ENCODE data around the gene PAEP.

The PAEP gene

DNA sequence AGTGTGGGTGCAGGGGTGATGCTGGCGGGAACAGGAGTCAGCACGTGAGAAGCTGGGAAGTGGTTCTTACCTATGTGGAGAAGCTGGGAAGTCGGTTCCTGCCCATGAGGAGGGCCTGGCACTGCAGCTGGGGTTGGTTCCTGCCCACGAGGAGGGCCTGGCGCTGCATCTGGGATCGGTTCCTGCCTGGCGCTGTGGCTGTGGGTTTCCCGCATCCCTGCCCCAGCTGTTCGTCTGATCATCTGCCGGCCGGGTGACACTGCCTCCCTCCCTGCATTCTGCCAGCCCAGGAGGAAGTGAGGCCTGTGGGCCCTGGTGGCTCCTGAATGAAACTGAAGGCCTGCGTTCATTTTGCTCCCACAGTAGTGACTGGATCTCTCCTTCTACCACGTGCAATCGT is 10.5 kb upstream of the PAEP start:
- DNase-seq (ENCODE audit: low read depth) = no peak

DNA sequence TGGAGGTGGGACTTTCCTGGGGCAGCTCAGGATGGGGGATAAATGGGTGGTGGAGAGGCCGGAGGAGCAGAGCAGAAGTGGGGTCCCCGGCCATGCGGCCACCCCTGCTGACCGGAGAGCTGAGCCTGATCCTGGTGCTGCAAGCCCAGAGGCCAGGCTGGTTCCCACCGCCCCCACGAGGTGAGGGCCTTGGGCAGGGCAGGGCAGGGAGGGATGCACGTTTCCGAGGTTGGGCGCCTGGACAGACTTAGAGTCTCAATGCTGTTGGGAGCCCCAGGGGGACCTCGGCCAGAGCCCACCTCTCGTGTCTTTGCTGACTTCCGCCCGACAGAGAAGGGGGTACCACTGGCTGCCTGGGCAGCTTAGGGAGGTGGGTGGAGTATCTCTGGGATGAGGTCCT is 10.1 kb upstream of the PAEP start:
- no peak for DNase-seq (ENCODE audit: low read depth)

DNA sequence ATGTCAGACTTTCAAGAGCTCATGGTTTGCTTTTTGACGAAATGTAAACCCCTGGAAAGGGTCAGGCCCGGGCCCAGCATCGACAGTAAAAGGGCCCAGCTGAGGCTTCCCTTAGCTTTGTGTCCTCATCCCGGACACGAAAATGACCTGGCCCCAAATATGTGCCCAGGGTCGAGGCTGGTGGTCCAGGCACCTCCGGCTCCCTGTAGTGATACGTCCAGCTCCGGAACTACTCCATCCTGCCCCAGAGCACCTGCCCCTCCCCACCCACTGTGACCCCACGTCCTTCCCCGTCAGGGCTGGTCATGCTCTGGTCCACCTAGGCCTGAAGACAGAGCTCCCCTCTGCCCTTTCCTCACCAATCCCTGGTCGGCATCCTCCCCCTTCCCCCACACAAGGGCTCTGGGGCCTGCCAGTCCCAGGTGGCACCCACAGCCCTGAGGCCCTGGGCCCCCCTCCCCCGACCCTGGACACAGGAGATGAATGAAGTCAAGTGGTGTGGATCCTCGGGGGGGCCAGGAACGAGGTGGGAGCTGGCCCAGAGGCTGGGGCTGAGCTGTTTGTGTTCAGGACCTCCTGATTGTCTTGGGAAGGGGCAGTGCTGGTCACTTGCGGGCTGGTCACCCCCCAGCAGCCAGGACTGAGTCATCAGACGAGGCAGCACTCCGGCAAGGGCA is 9.4 kb upstream of the PAEP start:
- no peak for DNase-seq (ENCODE audit: low read depth)

DNA sequence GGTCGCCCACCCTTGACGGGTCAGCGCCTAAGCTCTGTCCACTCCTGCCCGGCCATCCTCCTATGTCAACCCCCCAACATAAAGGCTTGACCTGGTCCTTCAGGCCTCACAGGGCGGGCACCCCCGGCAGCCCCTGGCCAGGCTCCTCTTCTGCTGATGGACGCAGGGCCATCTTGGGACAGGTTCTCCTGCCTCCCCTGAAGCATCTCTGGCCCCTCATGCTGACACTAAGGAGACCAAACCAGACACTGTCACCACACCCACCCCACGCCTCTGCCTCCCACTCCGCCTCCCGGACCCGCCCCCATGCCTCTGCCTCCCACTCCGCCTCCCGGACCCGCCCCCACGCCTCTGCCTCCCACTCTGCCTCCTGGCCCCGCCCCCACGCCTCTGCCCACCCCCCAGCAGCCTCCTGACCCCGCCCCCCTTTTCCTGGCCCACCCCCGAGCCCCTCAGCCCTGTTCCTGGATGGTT is 8.8 kb upstream of the PAEP start:
- no peak for DNase-seq (ENCODE audit: low read depth)

DNA sequence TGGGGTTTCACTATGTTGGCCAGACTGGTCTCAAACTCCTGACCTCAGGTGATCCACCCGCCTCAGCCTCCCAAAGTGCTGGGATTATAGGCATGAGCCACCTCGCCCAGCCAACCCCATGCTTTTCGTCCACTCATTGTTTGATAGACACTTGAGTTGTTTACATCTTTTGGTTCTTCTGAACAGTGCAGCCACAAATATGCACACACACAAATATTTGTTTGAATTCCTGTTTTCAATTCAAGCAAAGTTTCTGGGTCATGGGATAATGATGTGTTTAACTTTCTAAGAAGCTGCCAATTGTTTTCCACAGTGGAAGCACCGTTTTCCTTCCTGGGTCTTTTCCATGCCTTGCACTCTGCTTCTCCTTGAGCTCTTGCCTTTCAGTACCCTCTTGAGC is 6.8 kb upstream of the PAEP start:
- no peak for DNase-seq (ENCODE audit: low read depth)

DNA sequence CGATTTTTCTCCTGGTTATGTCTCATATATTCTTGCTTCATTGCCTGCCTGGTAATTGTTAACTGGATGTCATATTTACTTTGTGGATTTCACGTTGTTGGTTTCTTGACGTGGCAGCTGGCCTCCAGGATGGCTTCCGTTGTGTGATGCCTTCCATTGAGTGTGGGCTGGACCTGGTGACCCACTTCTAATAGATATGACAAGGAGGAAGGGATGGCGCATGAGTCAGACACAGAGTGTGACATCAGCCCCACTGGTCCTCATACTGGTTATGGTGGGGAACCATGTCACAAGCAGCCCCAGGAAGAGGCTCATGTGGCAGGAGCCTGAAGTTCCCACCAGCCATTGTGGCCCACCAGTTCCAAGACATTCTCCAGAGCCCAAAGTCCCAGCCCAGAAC is 6.4 kb upstream of the PAEP start:
- no peak for DNase-seq (ENCODE audit: low read depth)

DNA sequence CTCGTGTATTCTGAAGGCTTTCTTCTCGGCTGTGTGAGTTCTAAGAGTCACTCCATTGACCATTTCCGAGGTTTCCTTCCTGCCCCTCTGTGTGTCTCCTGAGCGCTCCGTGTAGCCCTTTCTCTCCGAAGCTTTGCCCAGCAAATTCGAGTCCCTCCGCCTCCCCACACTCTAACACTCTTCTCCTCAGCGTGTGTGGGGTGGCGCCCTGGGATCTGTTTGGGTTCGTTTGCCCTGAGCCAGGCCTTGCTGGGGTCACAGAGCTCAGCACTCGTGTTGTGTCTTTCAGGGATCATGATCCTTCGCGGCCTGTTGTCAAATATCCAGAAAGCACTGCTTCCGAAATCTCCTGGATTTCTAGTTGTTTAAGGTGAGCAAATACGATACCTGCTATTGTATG is 5.6 kb upstream of the PAEP start:
- no peak for DNase-seq (ENCODE audit: low read depth)

DNA sequence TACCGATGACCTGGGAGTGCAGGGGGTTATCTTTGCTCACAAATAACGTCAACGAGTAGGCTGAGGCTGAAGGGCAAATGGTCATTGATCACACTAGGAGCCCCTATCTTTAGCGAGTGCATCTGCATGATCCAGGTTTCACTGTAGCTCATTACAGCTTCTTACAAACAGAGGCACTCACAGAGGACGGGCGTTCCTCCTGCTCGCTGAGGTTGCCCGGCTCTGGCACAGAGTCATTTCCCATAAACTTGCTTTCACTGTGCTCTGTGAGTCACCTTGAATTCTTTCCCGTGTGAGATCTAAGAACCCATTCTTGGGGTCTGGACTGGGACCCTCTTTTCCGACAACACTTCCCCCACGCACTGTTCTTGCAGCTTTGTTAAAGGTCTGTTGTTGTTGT is 1.9 kb upstream of the PAEP start:
- no peak for DNase-seq (ENCODE audit: low read depth)

DNA sequence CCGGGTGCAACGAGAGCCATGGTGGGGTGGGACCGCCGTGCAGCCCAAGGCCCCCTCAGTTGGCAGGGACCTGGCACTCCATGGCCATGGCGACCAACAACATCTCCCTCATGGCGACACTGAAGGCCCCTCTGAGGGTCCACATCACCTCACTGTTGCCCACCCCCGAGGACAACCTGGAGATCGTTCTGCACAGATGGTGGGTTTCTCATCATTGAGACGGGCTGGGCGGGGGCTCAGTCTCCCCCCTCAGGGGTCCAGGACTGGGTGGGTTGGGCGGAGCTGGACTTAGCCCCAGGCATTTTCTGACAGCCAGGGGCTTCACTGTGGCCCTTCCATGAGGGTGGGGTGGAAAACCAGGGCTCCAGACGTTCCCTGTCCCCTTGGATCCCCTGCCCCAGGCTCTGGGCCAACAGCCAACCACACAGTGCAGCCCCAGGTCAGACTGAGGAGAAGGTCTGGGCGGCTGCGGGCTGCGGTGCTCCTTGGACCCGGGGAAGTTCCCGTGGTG is 734 bp downstream of the PAEP start:
- no peak for DNase-seq (ENCODE audit: low read depth)

DNA sequence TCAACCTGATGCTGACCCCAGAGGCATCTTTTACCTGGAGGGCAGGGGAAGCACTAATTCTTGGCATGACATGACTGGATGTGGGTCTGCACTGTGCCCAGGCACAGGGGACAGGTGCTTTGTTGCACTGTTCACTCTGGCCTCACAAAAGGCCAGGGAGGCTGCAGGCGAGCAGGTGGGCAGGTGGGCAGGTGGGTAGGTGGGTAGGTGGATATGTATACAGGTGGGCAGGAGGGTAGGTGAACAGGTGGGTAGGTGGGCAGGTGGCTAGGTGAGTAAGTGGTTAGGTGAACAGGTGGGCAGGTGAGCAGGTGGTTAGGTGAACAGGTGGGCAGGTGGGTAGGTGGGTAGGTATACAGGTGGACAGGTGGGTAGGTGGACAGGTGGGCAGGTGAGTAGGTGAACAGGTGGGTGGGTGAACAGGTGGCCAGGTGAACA is 1.5 kb downstream of the PAEP start:
- no peak for DNase-seq (ENCODE audit: low read depth)

DNA sequence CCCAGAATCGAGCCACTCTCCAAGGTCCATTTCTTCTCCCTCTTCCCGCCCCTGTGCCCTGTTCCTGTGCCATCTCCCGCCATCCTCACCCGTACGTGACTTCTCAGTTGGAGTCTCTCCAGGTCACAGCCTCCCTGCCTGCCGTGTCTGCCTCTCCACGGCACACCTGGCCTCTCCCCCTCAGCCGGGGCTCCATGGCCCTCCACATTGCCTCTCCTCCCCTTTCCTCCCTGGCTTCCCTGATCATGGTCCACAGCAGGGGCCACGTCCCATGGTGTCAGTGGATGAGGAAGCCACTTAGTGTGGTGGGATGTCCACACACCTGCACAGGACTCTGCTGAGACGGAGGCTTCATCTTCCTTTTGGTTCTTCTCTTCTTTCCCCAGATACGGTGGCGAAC is 2.3 kb downstream of the PAEP start:
- DNase-seq (ENCODE audit: low read depth) = no peak

DNA sequence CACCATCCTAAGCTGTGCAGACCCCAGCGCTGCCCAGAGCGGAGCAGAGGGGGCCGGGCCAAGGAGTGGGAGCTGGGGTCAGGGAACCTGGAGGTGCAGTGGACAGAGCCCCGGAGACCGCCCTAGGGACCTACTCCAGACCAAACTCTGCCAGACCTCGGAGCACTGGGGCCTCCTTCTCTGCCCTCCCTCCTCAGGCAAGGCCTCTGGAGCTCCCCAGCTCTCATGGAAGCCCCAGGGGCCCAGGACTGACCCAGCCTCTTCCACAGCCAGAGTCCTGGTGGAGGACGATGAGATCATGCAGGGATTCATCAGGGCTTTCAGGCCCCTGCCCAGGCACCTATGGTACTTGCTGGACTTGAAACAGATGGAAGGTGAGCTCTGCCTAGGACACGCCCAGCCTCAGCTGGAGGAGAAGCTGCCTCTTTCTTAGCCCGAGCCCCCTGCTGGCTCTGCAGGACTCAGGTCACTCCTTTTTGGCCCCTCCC is 3.6 kb downstream of the PAEP start:
- DNase-seq (ENCODE audit: low read depth) = no peak

DNA sequence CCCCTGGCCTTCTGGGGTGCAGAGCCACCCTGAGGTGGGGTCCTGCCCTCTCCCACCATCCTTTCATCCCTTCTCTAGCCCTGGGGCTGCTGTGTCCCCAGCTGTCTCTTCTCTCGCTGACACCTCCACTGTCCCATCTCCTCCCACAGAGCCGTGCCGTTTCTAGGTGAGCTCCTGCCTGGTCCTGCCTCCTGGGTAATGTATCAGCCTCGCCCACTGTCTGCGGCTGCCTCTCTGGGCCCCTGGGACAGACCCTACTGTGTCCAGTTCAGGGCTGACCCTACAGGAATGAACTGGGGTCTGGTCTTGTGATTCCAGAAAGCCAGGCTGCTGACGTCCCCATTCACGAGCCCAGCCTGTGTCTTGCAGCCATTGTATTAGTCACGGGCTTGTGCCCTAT is 4.1 kb downstream of the PAEP start:
- DNase-seq (ENCODE audit: low read depth) = no peak

DNA sequence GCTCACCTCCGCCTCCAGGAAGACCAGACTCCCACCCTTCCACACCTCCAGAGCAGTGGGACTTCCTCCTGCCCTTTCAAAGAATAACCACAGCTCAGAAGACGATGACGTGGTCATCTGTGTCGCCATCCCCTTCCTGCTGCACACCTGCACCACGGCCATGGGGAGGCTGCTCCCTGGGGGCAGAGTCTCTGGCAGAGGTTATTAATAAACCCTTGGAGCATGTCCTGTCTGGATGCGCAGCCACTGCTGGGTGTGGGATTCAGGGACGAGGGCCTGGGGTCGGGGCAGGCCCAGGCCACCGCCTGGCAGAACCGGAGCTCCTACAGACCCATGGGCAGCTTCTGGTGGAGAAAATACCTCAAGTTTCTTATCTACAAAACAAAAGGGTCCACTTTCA is 5.0 kb downstream of the PAEP start:
- no peak for DNase-seq (ENCODE audit: low read depth)

DNA sequence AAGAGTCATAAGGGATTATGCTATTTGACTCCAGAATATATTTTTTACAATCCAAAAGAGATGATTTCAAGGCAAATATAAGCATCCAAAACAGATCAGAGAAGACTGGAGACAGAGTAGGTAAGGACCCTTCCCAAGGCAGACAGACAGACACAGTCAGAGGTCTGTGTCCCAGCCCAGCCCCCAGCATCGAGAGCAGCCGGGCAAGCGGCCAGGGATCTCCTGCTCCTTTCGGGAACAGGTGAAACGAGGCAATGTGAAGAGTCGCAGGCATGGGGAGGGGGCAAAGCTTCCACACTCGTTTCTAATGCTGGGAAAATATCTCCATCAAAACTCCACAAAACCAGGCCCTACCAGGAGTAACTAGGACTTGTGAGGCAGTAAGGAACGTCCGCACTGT is 5.8 kb downstream of the PAEP start:
- no peak for DNase-seq (ENCODE audit: low read depth)

DNA sequence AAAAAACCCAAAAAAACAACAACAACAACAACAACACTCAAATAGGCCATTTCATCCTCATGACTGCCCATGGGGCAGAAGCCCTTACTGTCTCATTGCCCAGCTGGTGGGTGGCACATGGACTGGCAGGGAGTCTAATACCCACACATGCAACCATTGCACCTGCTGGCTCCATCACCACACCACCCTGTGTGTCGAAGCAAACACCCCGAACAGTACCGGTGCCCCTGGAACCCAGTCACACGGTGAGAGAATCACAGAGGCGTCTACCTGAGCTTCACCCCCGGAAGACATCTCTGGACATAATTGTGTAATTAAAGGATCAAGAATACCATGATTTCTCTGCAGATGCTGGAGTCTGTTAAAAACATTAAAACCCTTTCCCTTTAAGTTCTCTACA is 6.5 kb downstream of the PAEP start:
- no peak for DNase-seq (ENCODE audit: low read depth)

DNA sequence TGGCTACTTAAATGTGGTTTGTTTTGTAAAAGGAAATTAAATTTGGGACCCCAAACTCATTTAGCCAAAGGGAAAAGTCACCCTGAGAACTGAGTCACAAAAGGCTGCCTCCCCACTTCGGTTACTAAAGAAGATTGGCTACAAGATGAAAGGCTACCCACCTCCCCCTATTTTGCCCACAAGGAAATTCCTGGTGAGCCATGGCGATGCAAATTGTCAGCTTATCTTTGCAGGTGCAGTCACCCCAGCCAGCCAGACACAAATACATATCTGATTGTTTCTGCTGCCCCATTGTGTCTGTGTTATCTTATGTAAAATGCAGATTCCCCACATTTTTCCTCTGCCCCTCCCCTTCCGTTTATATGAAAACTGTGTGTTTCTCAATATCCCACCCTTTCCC is 8.9 kb downstream of the PAEP start:
- no peak for DNase-seq (ENCODE audit: low read depth)

DNA sequence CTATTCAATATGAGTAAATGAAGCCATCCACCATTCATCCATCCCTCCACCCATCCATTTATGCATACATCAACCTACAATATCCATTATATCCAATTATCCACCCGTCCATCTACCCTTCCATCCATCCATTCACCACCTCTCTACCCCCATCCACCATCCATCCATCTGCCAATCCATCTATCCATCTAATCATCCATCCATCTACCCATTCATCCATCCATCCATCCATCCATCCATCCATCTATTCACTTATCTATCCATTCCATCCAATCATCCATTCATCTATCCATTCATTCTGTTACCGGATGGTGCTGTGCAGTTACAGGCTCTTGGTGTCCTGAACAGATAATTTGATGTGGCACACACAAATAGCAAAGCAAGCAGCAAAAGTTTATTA is 10.7 kb downstream of the PAEP start:
- DNase-seq (ENCODE audit: low read depth) = no peak

DNA sequence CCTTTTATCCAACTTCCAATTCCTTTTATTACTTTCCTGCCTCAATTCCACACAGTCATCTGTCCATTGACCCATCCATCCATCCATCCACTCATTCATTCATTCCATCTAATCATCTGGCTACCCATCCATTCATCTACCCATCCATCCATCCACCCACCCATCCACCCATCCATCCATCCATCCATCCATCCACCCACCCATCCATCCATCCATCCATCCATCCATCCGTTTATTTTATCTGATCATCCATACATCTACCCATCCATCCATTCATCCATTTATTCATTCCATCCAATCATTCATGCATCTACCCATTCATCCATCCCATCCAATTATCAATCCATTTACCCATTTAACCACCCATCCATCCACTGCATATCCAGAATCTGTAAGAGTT is 11.6 kb downstream of the PAEP start:
- no peak for DNase-seq (ENCODE audit: low read depth)

DNA sequence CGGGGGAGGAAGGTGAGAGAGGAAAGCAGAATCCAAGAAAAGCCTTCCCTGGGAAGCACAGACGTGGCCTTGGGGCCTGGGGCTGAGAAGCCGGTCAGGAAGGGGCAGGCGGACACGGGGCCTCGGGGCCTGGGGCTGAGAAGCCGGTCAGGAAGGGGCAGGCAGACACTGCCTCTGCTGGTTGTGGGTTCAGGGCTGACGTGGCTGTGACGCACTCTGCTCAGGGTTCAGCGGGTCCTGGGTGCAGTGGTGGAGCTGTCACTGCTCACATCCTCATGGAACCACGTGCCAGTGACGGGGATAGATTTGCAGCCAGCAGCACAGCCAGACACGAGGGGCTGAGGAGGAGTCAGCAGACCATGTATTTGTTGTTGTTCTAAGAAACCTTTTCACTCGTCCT is 12.8 kb downstream of the PAEP start:
- no peak for DNase-seq (ENCODE audit: low read depth)

DNA sequence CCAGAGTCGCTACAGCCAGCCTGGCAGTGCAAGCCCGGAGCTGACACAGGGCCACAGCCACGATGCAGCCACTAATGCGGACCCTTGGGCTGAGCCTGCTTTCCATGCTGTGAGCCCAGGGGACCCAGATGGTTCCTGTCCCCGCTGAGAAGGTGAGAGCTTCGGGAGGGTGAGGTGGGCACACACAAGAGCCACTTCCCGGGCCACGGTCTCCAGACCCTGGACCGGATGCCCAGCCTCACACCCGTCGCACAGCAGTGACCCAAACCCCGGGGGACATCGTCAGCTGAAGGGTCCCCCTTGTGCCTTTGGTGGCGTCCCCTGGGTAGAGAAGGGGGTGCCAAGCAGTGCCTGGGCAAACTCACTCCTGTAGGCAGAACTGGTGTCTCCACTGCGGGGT is 13.4 kb downstream of the PAEP start:
- DNase-seq (ENCODE audit: low read depth) = no peak

DNA sequence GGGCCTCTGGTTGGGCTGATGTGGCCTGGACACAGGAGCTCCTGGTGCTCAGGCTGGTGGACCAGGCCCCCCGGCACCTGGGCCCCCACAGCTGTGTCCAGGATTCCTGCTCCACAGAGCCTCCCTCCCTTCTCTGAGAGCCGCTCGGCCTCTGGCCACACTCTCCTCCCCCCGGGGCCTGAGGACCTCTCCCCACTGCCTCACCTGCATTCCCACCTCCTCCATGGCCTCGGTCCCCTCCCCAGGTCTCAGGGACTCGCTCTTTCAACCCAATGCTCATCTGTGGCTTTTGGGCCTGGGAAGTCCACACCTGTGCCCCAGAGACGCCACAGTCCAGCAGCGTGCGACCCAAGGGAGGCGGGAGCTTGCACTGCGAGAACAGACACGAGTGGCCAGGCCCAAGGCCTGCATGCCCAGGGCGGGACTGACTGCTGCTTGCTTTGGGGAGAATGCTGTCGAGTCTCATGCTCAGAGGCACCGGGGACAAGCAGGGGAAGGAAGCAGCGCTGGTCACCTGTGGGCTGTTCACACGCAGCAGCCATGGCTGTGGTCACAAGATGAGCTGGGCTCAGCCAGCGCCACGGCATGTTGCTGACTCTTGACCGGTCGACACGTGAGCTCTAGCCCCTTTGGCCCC is 14.6 kb downstream of the PAEP start:
- no peak for DNase-seq (ENCODE audit: low read depth)

DNA sequence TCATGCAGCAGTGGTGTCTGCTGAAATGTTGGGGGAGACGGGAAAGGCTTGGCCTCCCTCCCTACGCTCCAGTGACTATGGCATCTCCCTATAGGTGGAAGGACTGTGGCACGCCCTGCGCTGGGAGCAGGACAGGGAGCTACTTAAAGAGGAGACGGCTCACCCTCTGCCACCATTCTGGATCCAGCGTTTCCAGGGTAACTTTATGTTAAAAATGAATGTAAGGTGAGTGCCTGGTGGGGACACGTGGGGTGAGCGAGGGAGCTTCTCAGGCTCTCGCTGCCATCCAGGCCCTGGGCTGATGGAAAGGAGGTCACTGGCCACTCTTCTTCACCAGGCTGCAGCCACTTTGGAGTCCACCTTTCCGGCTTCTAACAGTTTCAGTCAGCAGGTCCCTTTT is 15.7 kb downstream of the PAEP start:
- DNase-seq (ENCODE audit: low read depth) = no peak

DNA sequence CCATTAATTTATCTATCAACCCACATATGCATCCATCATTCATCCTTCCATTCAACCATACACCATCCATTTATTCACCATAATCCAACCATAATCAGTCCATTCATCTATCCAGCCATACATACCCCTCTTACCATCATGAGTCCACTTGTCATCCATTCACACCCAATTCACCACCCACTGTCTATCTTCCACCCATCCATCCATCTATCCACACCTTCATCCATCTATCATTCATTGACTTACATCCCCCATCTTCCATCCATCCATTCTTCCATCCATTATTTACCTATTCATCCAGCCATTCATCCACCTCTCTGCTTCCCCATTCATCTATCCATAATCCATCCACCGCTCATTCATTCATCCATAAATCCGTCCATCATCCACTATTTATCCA is 17.8 kb downstream of the PAEP start:
- DNase-seq (ENCODE audit: low read depth) = no peak
